ENCODE data around the gene CCL23. TPM values are rescaled to one million over a fixed set of nuclear protein-coding genes. Genes with fewer than 3 reads are reported as not detected.

CCL23 gene
- polyA plus RNA-seq, 1 donor from 2014 or later, result not detected

GRCh38 chr17:36059406-36059805 lies 41.6 kb upstream of the CCL23 start:
- Histone ChIP-seq H3K9ac (ENCODE audit: low read length) (no peak overlapping the region), H3K27me3 (ENCODE audit: insufficient read depth, low read depth, low read length) (no peaks in the 10 kb centered on the region), H3K4me2 (ENCODE audit: low read length) (no peak overlapping the region), H3K27ac (ENCODE audit: low read length) (no peak overlapping the region), H3K9me3 (ENCODE audit: low read length) (no peaks in the 10 kb centered on the region), H2AFZ (ENCODE audit: low read depth, low read length) (no peak overlapping the region), H3F3A (ENCODE audit: insufficient read depth, low read length, poor library complexity, severe bottlenecking) (no peaks in the 10 kb centered on the region), H3K4me3 (ENCODE audit: low read length) (no peak overlapping the region), H3K36me3 (ENCODE audit: insufficient read depth, low read length) (no peaks in the 10 kb centered on the region), H4K20me1 (ENCODE audit: insufficient read depth) (no peaks in the 10 kb centered on the region), H3K9me2 (ENCODE audit: insufficient read depth, low read length) (no peaks in the 10 kb centered on the region), H3K79me2 (replicated peaks; ENCODE audit: insufficient read depth, low read length) (no peaks in the 10 kb centered on the region)
- TF ChIP-seq CTCF (IDR thresholded peaks at IDR 0.05; ENCODE audit: poor library complexity, severe bottlenecking) (no peak), POLR2AphosphoS5 (IDR thresholded peaks at IDR 0.05) (no peak), MXI1 (conservative IDR thresholded peaks at IDR 0.05; ENCODE audit: poor library complexity, severe bottlenecking) (no peak), REST (IDR thresholded peaks at IDR 0.05; ENCODE audit: borderline replicate concordance) (no peak), TAF1 (IDR thresholded peaks at IDR 0.05; ENCODE audit: low read depth) (no peak), EZH2 (IDR thresholded peaks at IDR 0.05; ENCODE audit: borderline replicate concordance, insufficient read depth, low read length, poor library complexity, severe bottlenecking) (no peak), RAD21 (conservative IDR thresholded peaks at IDR 0.05) (no peak), SMC3 (conservative IDR thresholded peaks at IDR 0.05; ENCODE audit: poor library complexity) (no peak), EP300 (conservative IDR thresholded peaks at IDR 0.05; ENCODE audit: poor library complexity, severe bottlenecking) (no peak)

GRCh38 chr17:36057911-36058310 lies 40.1 kb upstream of the CCL23 start:
- H4K20me1 ChIP-seq (ENCODE audit: insufficient read depth), result no peaks in the 10 kb centered on the region
- H3K9me3 ChIP-seq (ENCODE audit: low read length), result no peaks in the 10 kb centered on the region
- no peak overlapping the region for H3K27ac ChIP-seq (ENCODE audit: low read length)
- no peak for TF ChIP-seq TAF1 (IDR thresholded peaks at IDR 0.05; ENCODE audit: low read depth)
- no peak for TF ChIP-seq EZH2 (IDR thresholded peaks at IDR 0.05; ENCODE audit: borderline replicate concordance, insufficient read depth, low read length, poor library complexity, severe bottlenecking)
- TF ChIP-seq SMC3 (conservative IDR thresholded peaks at IDR 0.05; ENCODE audit: poor library complexity), result no peak
- no peak for TF ChIP-seq POLR2AphosphoS5 (IDR thresholded peaks at IDR 0.05)
- no peak for TF ChIP-seq REST (IDR thresholded peaks at IDR 0.05; ENCODE audit: borderline replicate concordance)
- no peak for TF ChIP-seq MXI1 (conservative IDR thresholded peaks at IDR 0.05; ENCODE audit: poor library complexity, severe bottlenecking)
- no peak for TF ChIP-seq EP300 (conservative IDR thresholded peaks at IDR 0.05; ENCODE audit: poor library complexity, severe bottlenecking)
- TF ChIP-seq CTCF (IDR thresholded peaks at IDR 0.05; ENCODE audit: poor library complexity, severe bottlenecking), result no peak
- TF ChIP-seq RAD21 (conservative IDR thresholded peaks at IDR 0.05), result no peak
- no peaks in the 10 kb centered on the region for H3K27me3 ChIP-seq (ENCODE audit: insufficient read depth, low read depth, low read length)
- H3K36me3 ChIP-seq (ENCODE audit: insufficient read depth, low read length), result no peaks in the 10 kb centered on the region
- no peaks in the 10 kb centered on the region for H3K9me2 ChIP-seq (ENCODE audit: insufficient read depth, low read length)
- H2AFZ ChIP-seq (ENCODE audit: low read depth, low read length), result no peak overlapping the region
- H3K79me2 ChIP-seq (replicated peaks; ENCODE audit: insufficient read depth, low read length), result no peaks in the 10 kb centered on the region
- no peak overlapping the region for H3K4me2 ChIP-seq (ENCODE audit: low read length)
- H3F3A ChIP-seq (ENCODE audit: insufficient read depth, low read length, poor library complexity, severe bottlenecking), result no peaks in the 10 kb centered on the region
- no peak overlapping the region for H3K9ac ChIP-seq (ENCODE audit: low read length)
- H3K4me3 ChIP-seq (ENCODE audit: low read length), result no peak overlapping the region

All from neural cell (in vitro differentiated cells).